HG03432 (cell line): ENCODE measurements around the gene LDHD.
"Not testable (repeated sequence)": the region's sequence is repeated elsewhere in the genome, so short reads cannot be mapped to it uniquely, and the experiment has no call there.

Source experiments
- ATAC-seq: cut with Tn5 transposase; IDR thresholded peaks from one replicate; pipeline ENCODE4 v1.9.1; 2021; ENCODE audit warnings: mild to moderate bottlenecking, moderate library complexity; ENCODE audit not compliant: unreplicated experiment

The LDHD gene

GRCh38 chr16:75100603-75100990 is 16.0 kb downstream of the LDHD start:
- ATAC-seq: no peak

GRCh38 chr16:75099738-75100602 is 16.6 kb downstream of the LDHD start:
- peak; percentile 67 for ATAC-seq

DNA sequence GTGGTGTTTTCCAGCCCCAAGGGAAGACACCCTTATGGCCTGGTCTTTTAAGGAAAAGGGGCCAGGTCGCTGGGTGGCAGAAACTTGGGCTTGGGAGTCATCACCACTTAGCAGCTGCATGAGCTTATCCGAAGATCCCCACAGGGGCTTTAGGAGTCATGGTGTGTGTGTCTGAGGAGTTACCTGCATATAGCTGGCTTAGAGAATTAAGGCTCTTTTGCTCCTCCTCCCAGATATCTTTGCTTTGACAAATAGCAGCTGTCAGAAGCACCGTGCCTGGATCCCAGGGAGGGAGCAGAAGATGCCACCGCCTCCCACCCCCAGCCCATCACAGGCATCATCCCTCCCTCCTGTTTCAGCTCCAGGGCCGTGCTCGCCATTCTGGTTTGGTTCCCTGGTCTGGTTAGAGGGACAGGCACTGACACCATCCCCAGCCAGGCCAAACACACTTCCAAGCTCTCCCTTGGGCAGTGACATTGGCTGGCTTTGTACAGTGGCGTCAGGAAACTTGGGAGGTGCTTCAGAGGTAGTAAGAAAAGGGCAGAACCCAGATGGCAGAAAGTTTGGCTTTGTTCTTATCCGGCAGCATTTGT is 17.4 kb downstream of the LDHD start:
- peak; percentile 4 for ATAC-seq

- peak; percentile 62 for ATAC-seq
These were observed 18.4 kb downstream of the LDHD start for GRCh38 chr16:75097941-75098901.

GRCh38 chr16:75097191-75097761 is 19.3 kb downstream of the LDHD start:
- ATAC-seq: no peak

- ATAC-seq: no peak
These were observed 19.9 kb downstream of the LDHD start for GRCh38 chr16:75096656-75097055.

DNA sequence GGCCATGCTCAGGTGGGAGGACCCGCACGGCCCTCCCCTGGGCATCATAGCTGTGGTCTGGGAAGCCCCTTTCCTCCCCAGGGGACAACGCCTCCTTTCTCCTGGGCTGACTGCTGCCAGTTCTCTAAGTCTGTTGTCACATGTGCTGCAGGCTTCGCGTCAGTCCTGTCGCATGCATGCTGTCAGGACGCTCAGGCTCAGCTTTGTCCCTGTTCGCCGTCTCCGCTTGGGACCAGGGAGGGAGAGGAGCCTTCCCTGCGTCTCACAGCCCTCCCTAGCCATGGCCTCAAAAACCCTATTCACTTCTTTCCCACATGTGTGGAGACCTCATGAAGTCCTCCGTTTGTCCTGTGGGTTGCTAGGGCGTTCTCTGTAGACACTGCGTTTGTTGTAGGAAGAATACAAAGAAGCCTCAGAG is 21.4 kb downstream of the LDHD start:
- ATAC-seq: no peak

- no peak for ATAC-seq
These were observed 22.7 kb downstream of the LDHD start for GRCh38 chr16:75093598-75094540.

- no peak for ATAC-seq
These were observed 23.8 kb downstream of the LDHD start for GRCh38 chr16:75092777-75093176.

DNA sequence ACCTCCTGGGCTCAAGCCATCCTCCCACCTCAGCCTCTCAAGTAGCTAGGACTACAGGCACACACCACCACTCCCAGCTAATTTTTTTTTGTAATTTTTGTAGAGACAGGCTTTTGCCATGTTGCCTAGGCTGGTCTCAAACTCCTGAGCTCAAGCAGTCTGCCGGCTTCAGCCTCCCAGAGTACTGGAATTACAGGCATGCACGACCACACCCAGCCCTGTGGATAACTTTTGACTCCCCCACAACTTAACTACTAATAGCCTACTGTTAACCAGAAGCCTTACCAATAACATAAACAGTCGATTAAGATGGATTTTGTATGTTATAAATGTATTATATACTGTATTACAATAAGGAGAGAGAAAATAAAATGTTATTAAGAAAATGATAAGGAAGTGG is 25.0 kb downstream of the LDHD start:
- ATAC-seq: not testable (repeated sequence)

DNA sequence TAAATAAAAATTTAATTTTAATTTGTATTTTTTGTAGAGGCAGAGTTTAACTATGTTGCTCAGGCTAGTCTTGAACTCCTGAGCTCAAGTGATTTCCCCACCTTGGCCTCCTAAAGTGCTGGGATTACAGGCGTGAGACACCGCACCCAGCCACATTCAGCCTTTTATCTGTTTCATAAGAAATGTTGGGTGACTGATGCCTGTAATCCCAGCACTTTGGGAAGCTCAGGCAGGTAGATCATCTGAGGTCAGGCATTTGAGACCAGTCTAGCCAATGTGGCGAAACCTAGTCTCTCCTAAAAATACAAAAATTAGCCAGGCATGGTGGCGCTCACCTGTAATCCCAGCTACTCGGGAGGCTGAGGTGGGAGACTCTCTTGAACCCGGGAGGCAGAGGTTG is 25.7 kb downstream of the LDHD start:
- not testable (repeated sequence) for ATAC-seq

DNA sequence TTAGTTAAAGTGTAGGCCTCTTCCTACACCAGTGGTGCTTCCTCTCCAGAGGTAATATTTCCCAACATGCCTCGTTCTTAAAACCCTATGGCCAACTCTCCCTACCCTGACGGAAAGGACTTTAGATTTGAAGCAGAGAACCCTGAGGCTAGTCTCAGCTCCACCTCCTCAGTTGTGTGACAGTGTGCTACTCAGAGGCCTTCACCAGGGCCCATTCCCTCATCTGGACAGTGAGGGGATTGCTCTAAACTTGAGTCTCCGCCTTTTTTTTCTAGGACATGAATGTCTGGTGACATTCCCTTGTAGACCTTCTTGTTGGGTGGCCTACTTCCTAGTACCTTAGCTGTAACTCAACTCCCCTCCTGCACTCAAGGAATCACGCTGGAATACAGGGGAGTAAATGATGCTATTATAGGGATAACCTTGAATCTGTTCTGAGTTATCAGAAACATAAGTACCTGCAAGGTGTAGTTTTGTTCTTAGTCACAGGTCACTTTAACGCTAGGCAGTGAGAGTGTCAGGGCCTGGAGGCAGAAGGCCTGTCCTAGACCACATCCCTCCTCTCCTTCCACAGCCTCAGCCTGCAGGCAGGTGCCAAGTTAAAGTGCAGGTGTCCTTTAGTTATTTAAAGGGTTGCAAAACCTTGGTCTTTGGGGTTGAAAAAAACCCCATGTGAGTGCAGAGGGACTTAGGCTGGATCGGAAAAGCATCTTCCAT is 26.9 kb downstream of the LDHD start:
- no peak for ATAC-seq

GRCh38 chr16:75088934-75089333 is 27.6 kb downstream of the LDHD start:
- ATAC-seq: no peak

GRCh38 chr16:75088216-75088615 is 28.4 kb downstream of the LDHD start:
- no peak for ATAC-seq

DNA sequence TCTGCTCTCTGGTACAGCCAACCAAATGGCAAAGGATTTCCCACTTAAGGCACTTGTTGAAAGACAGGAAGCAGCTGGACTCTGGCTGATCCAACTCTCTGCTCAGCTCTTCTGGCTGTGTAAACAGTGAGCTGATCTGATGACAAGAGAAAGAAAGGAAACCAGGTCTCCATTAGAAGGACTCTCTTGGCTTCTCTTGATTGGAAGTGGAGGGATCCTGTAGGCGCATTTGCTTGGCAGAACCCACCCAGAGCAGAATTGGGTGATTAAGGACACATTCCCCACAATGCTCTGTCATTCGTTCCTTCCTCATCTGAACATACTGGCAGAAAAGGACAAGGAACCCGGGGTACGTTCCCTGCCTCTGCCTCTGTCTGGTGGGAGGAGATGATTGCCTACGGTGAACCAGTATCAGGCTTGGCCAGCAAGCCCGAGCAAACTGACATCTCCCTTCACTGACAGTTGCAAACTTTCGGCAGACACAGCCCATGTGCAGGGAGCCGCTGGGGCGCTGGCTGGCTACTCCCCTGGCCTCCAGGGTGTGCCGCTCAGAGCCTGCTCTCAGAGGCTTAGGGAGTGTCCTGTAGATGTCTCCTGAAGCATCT is 29.1 kb downstream of the LDHD start:
- no peak for ATAC-seq

GRCh38 chr16:75086688-75087374 is 29.7 kb downstream of the LDHD start:
- ATAC-seq: no peak

- no peak for ATAC-seq
These were observed 30.3 kb downstream of the LDHD start for GRCh38 chr16:75086281-75086680.

GRCh38 chr16:75085556-75085955 is 31.0 kb downstream of the LDHD start:
- no peak for ATAC-seq
